Endothelial cell of umbilical vein (primary cell): Measurements from ENCODE around the gene TTLL12.

Experiments used
- CTCF ChIP-seq, 2 donors: IDR thresholded peaks; 1 replicate in 1 of 2; 2 replicates in 1 of 2; pipeline ENCODE4 v1.5.1; 2011; ENCODE audit warnings: low read length in 2 of 2, mild to moderate bottlenecking in 2 of 2, moderate library complexity in 2 of 2, control low read depth in 1 of 2, inconsistent platforms in 1 of 2, low read depth in 1 of 2; ENCODE audit not compliant: insufficient read depth in 1 of 2; ENCODE audit errors: extremely low read depth in 1 of 2
- FOS ChIP-seq: IDR thresholded peaks from 2 replicates; pipeline ENCODE4 v1.6.1; 2011; ENCODE audit warnings: mild to moderate bottlenecking, low read length, moderate library complexity, borderline replicate concordance; ENCODE audit not compliant: insufficient read depth
- POLR2AphosphoS5 ChIP-seq: IDR thresholded peaks from 2 replicates; pipeline ENCODE4 v1.6.1; 2012; ENCODE audit warnings: low read depth, mild to moderate bottlenecking, control low read depth, low read length, moderate library complexity; ENCODE audit not compliant: insufficient read depth

DNA sequence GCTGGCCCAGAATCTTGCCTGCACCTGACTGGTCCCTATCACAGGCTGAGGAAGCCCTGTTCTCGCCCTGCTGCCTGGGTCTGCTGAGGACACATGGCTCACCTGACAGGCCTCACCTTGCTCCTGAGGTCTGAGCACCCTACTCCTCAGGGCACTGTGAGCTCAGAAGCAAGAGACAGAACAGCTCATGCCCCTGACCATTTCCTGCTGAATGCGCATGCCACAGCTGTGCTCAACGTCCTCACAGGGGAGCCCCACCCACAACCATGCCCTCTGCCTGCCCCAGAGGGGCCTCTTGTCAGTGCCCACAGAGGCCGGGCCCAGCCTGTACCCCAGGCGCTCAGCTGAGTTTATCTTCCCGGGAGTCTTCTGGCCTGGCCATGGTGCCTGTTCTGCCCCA is 38.4 kb downstream of the TTLL12 start:
- TF ChIP-seq CTCF (IDR thresholded peaks at IDR 0.05; ENCODE audit: extremely low read depth in 1 of 2, insufficient read depth in 1 of 2, low read depth in 1 of 2, low read length in 2 of 2) (no peak), FOS (no peak), POLR2AphosphoS5 (no peak)
